ENCODE data around the gene WASHC1.
"Not testable (repeated sequence)": the region's sequence is repeated elsewhere in the genome, so short reads cannot be mapped to it uniquely, and the experiment has no call there.

WASHC1 gene, protein sequence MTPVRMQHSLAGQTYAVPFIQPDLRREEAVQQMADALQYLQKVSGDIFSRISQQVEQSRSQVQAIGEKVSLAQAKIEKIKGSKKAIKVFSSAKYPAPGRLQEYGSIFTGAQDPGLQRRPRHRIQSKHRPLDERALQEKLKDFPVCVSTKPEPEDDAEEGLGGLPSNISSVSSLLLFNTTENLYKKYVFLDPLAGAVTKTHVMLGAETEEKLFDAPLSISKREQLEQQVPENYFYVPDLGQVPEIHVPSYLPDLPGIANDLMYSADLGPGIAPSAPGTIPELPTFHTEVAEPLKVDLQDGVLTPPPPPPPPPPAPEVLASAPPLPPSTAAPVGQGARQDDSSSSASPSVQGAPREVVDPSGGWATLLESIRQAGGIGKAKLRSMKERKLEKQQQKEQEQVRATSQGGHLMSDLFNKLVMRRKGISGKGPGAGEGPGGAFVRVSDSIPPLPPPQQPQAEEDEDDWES

DNA sequence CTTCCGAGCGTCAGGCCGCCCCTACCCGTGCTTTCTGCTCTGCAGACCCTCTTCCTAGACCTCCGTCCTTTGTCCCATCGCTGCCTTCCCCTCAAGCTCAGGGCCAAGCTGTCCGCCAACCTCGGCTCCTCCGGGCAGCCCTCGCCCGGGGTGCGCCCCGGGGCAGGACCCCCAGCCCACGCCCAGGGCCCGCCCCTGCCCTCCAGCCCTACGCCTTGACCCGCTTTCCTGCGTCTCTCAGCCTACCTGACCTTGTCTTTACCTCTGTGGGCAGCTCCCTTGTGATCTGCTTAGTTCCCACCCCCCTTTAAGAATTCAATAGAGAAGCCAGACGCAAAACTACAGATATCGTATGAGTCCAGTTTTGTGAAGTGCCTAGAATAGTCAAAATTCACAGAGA is at the start of gene WASHC1:
TSS of gene WASHC1 (minus strand) at position 101 of the 400 bp plus-strand sequence. CDS start 4,457 bp downstream, outside the sequence.
- not testable (repeated sequence) for DNase-seq

DNA sequence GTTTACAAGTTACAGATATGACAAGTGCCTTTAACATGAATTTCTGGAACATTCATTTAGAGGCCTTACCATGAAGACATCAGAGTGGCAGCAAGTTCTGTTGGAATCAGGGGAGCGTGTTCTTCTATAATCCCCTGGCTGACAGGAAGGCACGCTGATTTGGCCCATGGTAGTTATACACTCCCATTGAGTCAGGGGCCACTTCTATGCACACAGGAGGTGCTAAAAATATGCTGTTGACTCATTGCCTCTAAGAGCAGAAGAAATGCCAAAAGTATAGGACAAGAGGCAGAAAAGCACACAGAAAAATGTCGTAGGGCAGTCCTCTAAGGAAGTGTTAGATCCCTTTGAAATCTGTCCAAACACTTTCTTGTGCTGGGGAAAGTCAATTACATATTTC is 49.1 kb upstream of the WASHC1 start:
- not testable (repeated sequence) for DNase-seq

DNA sequence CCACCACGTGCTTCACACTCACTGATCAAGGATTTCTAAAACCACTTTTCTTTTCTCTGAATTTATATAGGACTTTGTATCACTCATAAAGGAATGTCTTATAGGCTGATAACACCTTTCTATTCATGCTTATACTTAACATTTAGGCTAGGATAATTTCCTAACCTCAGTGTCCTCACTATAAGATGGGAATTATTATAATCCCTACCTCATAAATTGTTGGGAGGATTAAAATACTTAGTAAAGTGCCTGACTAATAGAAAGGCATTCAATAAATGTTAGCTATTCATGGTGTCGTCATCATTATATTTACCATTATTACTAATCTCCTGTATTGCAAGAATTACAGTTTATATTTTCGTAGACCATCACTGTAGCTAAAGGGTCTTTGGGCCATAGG is 47.1 kb upstream of the WASHC1 start:
- DNase-seq = not testable (repeated sequence)

DNA sequence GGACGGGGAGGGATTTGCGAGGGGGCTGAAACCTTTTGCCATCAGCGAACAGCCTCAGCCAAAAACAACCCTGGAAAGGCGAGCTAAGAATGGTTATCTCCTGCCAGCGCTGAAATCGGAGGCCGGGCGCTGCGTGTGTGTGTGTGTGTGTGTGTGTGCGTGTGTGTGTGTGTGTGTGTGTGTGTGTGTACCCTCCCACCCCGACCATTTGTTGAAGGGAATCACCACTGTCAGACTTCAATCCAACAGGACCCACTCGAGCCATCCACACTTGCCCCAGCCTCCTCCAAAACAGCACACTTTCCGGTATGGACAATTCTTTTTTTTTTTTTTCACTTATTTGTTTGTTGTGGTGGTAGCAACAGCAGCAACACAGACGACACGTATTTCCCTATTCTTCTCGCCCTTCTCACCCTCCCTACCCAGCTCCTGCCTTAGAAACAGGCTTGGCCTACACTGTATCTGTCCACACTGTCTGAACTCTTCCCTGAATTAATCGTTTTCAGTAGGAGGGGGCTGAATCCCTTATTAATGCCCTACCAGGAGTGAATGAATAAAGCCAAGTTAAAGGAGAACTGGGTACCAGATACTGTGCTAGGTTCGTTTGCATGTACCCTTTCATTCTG is 44.8 kb upstream of the WASHC1 start:
- DNase-seq = not testable (repeated sequence)

DNA sequence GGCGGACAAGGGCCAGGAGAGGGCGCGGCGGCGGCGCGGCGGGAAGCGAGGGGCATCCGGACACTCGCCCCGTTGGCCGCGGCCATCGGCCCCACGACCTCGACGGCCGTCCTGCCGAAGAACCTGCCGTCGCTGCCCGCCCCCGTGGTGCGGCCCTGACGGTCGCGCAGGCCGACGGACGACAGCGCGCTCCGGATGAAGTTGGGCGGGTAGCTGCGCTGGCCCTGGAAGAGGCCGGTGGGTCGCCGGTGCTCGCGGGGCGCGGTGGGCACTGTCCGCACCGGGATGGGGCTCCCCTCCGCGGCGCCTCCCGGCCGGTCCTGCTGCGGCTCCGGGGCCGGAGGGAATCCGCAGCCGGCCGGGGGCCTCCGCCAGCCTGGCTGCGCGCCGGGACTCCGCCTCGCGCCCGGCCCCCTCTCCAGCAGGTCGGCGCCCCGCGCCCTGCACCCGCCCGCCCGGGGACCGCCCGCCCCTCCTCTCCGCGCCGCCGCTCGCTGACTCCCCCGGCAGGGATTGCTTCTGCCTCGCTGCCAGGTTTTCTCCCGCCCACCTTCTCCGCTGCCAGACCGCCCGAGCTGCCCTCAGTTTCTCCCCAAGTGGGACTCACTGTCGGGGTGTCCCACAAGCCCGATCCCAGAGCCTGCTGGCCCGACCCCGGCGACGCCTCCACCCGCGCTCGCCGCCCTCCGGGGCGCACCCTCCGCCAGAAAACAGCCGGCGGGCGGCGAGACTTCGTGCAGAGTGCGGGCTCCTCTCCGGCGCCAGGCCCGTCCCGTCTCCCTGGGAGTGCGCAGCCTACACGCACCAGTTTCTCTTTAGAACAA is 44.0 kb upstream of the WASHC1 start:
- DNase-seq = not testable (repeated sequence)

DNA sequence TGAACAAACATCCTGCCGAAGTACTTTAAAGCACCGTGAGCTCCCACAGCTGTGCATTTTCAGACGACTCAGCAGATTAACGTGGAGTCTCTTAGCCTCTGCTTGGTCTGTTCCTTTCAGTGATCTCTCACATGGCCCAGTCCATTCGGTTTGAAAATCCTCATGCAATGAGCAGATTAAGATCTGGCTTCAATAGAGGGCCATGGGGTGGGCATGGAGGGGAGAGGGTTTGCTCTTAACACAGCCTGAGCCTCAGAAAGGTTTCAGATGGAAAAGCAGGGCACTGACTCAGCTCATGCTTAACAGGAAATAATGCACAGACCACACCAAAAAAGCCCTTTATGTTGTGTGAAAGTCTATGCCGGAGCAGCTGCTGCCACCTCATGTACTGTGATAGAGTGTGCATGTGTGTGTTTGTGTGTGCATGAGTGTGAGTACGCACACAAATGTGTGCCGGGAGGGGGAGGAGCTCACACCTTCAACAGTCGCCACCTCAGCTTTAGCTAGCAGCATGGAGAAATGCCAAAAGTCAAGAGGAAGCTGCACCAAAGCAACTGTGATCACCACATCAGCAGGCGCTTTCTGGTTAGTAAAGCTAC is 33.9 kb upstream of the WASHC1 start:
- DNase-seq = peak; percentile 53

DNA sequence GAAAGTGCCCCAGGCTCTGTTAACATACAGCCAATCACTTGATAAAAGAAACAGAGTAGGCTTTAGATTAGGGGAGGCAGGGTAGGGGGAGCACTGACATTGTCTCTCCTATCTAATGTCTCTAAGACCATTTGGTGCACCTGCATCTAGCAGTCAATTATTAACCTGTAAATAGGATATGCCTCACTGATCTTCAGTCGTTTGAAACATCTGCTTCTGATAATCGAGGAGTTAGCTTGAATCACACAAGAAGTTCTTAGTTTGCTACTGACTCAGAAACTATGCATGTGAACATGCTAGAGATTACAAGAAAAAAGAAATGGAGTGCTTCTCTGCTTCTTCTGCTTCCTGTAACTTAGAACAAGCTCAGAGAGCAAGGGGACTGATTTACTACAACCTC is 23.4 kb upstream of the WASHC1 start:
- DNase-seq = not testable (repeated sequence)

DNA sequence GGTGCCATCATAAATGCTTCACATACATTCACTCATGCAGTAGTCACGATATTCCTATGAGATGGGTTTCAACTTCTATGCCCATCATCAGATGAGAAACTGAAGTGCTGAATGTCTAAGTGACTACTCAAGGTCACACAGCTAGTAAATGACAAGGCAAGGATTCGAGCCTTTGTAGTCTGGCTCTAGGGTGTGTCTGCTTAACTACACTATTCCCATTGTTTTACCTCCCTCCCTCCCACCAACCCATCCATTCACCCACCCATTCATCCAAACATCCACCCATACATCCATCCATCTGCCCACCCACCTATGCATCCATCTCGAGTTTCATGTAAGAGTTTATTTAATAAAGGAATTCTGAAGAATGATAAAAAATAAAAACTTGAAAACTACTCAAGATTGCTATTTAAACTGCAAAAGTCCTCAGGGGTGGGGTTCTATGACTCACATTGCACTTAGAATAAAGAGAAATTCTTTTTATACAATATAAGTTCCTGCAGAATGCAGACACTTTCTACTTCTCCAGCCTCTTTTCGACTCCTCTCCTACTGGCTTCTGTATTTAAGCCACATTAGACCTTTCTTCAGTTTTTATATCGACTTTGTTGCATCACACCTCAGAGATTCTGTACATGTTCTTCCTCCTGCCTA is 19.1 kb upstream of the WASHC1 start:
- not testable (repeated sequence) for DNase-seq

DNA sequence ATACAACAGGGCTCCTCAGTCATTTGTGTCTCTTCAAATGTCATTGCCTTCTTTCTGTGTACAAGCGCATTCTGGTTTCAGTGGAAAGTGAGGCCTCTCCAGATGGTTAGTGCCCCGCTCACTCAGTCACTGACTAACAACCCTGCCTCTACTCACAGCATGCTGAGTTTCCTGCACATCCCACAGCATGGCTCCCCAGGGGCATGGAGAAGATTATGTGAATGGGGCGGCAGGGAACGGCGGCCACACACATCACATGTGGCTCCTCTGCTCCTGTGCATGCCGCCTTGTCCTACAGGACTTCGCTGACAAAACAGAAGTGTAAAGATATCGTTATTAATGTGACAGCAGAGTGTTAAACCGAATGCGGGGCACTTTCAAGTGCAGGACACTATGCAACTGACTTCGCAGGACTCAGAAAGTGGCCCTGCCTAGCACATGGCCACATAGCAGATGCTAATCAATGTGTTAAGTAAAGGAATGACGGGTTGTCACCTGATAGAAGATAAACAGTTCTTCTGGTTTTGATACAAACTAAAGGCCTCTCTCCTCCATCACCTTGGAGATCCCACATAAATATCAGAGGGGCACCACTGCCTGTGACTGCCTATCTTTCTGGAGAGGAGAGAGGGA is 17.5 kb upstream of the WASHC1 start:
- DNase-seq = not testable (repeated sequence)

DNA sequence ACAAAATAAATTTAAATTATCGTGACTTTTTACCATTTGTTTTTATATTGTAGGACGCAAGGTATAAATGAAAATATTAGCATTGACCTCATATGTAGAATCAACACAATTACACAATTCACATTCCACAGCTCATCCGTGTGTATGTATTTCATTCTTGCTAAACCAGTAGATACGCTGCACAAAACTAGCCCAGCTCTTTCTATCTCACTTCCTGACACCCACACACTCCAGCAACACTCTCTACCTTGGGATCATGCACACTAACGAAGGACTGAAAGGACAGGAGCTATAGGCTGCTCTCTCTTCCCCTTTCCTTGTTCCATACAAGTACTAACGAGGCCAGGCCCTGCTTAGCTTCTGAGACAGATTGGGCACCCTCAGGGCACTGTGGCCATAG is 16.9 kb upstream of the WASHC1 start:
- not testable (repeated sequence) for DNase-seq

DNA sequence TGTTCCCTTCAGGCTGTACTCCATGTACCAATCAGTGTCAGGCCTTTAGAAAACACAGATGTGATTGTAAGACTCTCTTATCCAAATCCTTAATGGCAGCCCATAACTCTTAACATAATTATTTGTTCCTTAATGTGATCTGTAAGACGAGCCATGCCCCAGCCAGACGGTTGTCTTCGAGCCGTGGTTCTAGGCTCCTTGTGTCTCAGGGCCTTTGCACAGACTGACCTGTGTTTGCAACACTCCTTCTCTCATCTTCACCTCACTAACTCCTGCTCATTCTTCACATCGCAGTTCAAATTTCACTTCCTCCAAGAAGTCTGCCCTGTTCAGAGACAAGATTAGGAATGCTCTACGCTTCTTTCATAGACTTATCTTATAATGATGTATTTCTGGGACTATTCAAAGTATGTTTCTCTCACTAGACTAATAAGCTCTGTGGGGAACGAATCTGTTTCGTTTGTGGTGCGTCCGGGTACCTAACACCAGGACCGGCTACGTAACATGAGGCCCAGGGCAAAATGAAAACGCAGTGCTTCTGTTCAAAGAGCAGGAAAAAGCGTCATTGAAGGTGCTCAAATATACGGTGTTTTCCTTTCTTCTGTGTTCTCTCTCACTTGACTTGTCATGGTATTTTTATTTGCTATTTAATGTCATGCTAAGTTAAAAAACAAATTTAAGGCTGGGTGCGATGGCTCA is 16.1 kb upstream of the WASHC1 start:
- not testable (repeated sequence) for DNase-seq

DNA sequence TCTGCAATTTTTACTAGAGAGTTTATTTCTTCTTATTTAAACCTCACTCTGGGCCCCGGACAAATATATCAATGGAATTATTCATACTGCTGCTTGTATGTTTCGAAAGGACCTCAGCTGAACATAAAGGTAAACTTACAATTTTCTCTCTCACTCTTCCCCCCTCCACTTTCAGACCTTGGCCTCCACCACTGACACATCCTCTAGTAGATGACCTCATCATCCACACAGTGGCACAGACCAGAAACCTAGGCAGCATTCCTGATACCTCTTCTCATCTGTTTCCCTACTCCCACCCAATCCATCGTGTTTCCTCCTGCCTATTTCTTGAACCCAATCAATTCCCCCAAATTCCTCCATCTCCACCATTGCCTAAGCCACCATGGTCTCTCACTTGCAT is 15.2 kb upstream of the WASHC1 start:
- DNase-seq = not testable (repeated sequence)

DNA sequence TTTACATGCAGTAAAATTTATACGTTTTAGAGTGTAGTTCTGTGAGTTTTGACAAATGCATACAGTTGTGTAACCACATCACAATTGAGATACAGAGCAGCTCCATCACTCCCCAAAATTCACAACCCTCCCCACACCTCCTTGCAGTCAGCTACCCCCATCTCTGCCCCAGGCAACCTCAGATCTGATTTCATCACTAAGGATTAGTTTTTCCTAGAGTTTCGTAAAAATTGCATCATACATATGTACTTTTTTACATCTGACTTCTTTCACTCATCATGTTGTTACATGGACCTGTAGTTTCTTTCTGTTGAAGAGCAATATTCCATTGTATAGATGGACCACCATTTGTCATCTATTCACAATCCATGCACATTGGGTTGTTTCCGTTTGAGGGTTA is 14.4 kb upstream of the WASHC1 start:
- not testable (repeated sequence) for DNase-seq

DNA sequence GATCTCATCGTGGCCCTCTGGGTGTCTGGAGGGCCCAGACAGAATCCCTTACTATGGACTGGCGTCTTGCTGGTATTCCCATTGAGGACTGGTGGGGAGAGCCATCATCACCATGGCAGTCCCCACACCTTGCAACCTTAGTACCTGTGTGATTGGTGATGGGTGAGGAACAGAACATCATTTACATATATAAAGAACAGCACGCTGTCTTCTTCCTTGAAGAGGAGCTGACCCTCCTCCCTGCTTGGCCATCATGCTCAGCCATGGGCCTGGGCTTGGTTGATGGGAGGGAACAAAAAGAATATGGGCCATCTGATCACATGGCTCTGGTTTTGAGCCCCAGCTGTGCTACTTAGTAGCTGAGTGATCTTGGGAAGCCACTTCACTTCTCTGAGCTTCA is 13.9 kb upstream of the WASHC1 start:
- not testable (repeated sequence) for DNase-seq

DNA sequence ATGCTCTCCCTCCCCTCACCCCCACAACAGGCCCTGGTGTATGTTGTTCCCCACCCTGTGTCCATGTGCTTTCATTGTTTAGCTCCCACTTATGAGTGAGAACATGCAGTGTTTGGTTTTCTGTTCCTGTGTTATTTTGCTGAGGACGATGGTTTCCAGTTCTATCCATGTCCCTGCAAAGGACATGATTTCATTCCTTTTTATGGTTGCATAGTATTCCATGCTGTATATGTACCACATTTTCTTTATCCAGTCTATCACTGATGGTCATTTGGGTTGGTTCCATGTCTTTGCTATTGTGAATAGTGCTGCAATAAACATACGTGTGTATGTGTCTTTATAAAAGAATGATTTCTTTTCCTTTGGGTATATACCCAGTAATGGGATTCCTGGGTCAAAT is 12.6 kb upstream of the WASHC1 start:
- not testable (repeated sequence) for DNase-seq

DNA sequence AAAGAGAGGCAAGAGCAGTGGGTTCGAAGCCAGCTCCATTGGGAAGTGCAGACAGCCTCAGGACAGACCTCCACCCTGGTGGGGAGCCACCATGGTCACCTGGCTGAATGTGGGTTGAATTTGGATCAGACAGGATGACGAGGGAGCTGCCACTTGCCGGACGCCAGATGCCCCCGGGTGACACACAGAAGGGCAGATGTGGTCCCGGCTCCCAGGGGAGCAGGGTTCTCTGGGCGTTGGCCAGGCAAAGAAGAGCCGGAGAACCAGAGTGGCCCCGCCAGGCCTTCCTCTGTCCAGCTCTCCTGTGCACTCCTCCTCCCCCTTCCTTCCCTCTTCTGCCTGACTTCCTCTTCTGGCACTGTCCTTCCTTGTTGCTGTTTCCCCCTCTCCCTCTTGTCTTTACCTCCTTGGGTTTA is 12.0 kb upstream of the WASHC1 start:
- DNase-seq = not testable (repeated sequence)

DNA sequence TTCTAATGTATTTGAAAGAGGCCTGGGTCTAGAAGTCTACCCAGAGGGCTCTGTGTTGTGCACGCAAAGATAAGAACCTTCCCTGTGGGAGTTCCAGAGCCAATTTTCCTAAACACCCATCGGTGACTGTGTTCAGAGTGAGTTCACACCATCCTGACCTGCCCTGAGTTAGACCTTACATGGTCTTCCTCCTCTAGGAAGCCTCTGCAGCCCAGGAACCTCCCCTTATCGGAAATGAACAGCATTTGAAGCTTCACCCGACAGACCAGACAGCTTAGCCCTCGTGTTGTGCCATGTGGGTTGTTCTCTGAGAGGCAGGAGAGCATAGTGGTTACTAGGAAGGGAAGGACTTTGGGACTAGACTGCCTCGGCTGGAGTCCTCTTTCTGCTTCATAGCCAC is 3.1 kb upstream of the WASHC1 start:
- DNase-seq = not testable (repeated sequence)

DNA sequence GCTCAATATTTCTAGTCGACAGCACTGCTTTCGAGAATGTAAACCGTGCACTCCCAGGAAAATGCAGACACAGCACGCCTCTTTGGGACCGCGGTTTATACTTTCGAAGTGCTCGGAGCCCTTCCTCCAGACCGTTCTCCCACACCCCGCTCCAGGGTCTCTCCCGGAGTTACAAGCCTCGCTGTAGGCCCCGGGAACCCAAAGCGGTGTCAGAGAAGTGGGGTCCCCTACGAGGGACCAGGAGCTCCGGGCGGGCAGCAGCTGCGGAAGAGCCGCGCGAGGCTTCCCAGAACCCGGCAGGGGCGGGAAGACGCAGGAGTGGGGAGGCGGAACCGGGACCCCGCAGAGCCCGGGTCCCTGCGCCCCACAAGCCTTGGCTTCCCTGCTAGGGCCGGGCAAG is 481 bp downstream of the WASHC1 start:
- DNase-seq = not testable (repeated sequence)

DNA sequence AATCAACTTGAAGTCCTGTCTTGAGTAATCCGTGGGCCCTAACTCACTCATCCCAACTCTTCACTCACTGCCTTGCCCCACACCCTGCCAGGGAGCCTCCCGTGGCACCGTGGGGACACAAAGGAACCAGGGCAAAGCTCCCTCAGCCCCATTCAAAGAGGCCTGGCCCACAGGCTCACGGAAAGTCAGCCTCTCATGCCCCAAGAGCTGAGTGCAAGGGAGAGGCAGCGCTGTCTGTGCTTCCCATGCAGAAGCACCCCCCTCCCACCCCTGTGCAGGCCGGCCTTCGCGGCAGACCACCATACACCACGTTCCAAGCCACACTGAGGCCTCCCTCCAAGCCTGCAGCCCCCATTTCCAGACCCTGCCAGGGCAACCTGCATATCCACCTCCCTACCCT is 7.6 kb downstream of the WASHC1 start:
- not testable (repeated sequence) for DNase-seq

DNA sequence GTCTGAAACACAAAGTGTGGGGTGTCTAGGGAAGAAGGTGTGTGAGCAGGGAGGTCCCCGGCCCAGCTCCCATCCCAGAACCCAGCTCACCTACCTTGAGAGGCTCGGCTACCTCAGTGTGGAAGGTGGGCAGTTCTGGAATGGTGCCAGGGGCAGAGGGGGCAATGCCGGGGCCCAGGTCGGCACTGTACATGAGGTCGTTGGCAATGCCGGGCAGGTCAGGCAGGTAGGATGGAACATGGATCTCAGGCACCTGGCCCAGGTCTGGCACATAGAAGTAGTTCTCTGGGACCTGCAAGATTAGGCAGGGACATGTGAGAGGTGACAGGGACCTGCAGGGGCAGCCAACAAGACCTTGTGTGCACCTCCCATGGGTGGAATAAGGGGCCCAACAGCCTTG is 12.4 kb downstream of the WASHC1 start:
- DNase-seq = not testable (repeated sequence)
